ENCODE data around the gene CPNE1.

The CPNE1 gene

GRCh38 chr20:35602851-35603495, 61.7 kb downstream of the CPNE1 start:
- no peak for TF ChIP-seq CTCF (IDR thresholded peaks at IDR 0.05)
- Histone ChIP-seq H3K4me3 (ENCODE audit: low read depth in 1 of 2, low read length in 1 of 2) (no peak overlapping the region), H3K27ac (no peak overlapping the region), H3K36me3 (no peaks in the 10 kb centered on the region), H3K9me3 (no peaks in the 10 kb centered on the region), H3K4me1 (ENCODE audit: control insufficient read depth in 1 of 2, insufficient read depth in 1 of 2, low read depth in 1 of 2, low read length in 1 of 2) (peaks cover 16 to 17% of the 10 kb centered on the region in 2 experiments), H3K27me3 (peaks cover 53% of the 10 kb centered on the region)

- Histone ChIP-seq H3K27me3 (peaks cover 63% of the 10 kb centered on the region), H3K4me3 (ENCODE audit: low read depth in 1 of 2, low read length in 1 of 2) (peak overlapping the region; percentile 57 to 60), H3K4me1 (ENCODE audit: control insufficient read depth in 1 of 2, insufficient read depth in 1 of 2, low read depth in 1 of 2, low read length in 1 of 2) (peaks cover 16 to 17% of the 10 kb centered on the region in 2 experiments), H3K9me3 (no peaks in the 10 kb centered on the region), H3K36me3 (no peaks in the 10 kb centered on the region), H3K27ac (no peak overlapping the region)
- TF ChIP-seq CTCF (IDR thresholded peaks at IDR 0.05) = no peak
These were observed 62.7 kb downstream of the CPNE1 start for GRCh38 chr20:35601990-35602389.

GRCh38 chr20:35600993-35601973, 63.4 kb downstream of the CPNE1 start:
- H3K27me3 ChIP-seq = peaks cover 64% of the 10 kb centered on the region
- no peak overlapping the region for H3K27ac ChIP-seq
- H3K4me1 ChIP-seq (ENCODE audit: control insufficient read depth in 1 of 2, insufficient read depth in 1 of 2, low read depth in 1 of 2, low read length in 1 of 2) = peaks cover 16 to 17% of the 10 kb centered on the region in 2 experiments
- no peaks in the 10 kb centered on the region for H3K36me3 ChIP-seq
- TF ChIP-seq CTCF (IDR thresholded peaks at IDR 0.05) = peak; percentile 43
- H3K4me3 ChIP-seq (ENCODE audit: low read depth in 1 of 2, low read length in 1 of 2) = peak overlapping the region; percentile 57 to 60
- H3K9me3 ChIP-seq = no peaks in the 10 kb centered on the region

- Histone ChIP-seq H3K36me3 (no peaks in the 10 kb centered on the region), H3K27me3 (peaks cover 64% of the 10 kb centered on the region), H3K9me3 (no peaks in the 10 kb centered on the region), H3K4me1 (ENCODE audit: control insufficient read depth in 1 of 2, insufficient read depth in 1 of 2, low read depth in 1 of 2, low read length in 1 of 2) (peaks cover 16 to 17% of the 10 kb centered on the region in 2 experiments), H3K27ac (no peak overlapping the region), H3K4me3 (ENCODE audit: low read depth in 1 of 2, low read length in 1 of 2) (peak overlapping the region; percentile 57 to 60)
- TF ChIP-seq CTCF (IDR thresholded peaks at IDR 0.05) = no peak
These were observed 64.3 kb downstream of the CPNE1 start for GRCh38 chr20:35600176-35600992.

GRCh38 chr20:35599776-35600120, 65.0 kb downstream of the CPNE1 start:
- peaks cover 16 to 17% of the 10 kb centered on the region in 2 experiments for H3K4me1 ChIP-seq (ENCODE audit: control insufficient read depth in 1 of 2, insufficient read depth in 1 of 2, low read depth in 1 of 2, low read length in 1 of 2)
- peaks cover 64% of the 10 kb centered on the region for H3K27me3 ChIP-seq
- H3K4me3 ChIP-seq (ENCODE audit: low read depth in 1 of 2, low read length in 1 of 2) = no peak overlapping the region
- H3K27ac ChIP-seq = no peak overlapping the region
- no peaks in the 10 kb centered on the region for H3K9me3 ChIP-seq
- TF ChIP-seq CTCF (IDR thresholded peaks at IDR 0.05) = no peak
- H3K36me3 ChIP-seq = no peaks in the 10 kb centered on the region
